HG02588 (cell line): Measurements from ENCODE around the gene AMPD1.

Experiments used
- ATAC-seq: cut with Tn5 transposase; IDR thresholded peaks from one replicate; pipeline ENCODE4 v1.9.1; 2021; ENCODE audit warnings: mild to moderate bottlenecking, moderate library complexity; ENCODE audit not compliant: unreplicated experiment

Gene AMPD1

GRCh38 chr1:114695430-114696058 is at the start of gene AMPD1:
Gene AMPD1, minus strand, starts transcription at chr1:114695546. Its CDS starts 75 bp downstream, at chr1:114695471.
- ATAC-seq = no peak

GRCh38 chr1:114741963-114742746 is 46.8 kb upstream of the AMPD1 start:
- no peak for ATAC-seq

GRCh38 chr1:114740331-114740730 is 45.0 kb upstream of the AMPD1 start:
- no peak for ATAC-seq

- ATAC-seq = no peak
Measured at GRCh38 chr1:114737314-114737849, 42.0 kb upstream of the AMPD1 start.

- no peak for ATAC-seq
Measured at GRCh38 chr1:114735479-114735878, 40.1 kb upstream of the AMPD1 start.

- ATAC-seq = no peak
Measured at GRCh38 chr1:114729782-114730181, 34.4 kb upstream of the AMPD1 start.

GRCh38 chr1:114728553-114728952 is 33.2 kb upstream of the AMPD1 start:
- no peak for ATAC-seq

- ATAC-seq = no peak
Measured at GRCh38 chr1:114725230-114725629, 29.9 kb upstream of the AMPD1 start.

GRCh38 chr1:114723915-114724314 is 28.6 kb upstream of the AMPD1 start:
- ATAC-seq = no peak

GRCh38 chr1:114723457-114723856 is 28.1 kb upstream of the AMPD1 start:
- ATAC-seq = no peak

- ATAC-seq = no peak
Measured at GRCh38 chr1:114720492-114720891, 25.1 kb upstream of the AMPD1 start.

GRCh38 chr1:114719424-114719787 is 24.1 kb upstream of the AMPD1 start:
- no peak for ATAC-seq

- ATAC-seq = no peak
Measured at GRCh38 chr1:114718661-114719423, 23.5 kb upstream of the AMPD1 start.

- ATAC-seq = peak; percentile 94
Measured at GRCh38 chr1:114716304-114717170, 21.2 kb upstream of the AMPD1 start, which contains the start of gene NRAS. Gene NRAS, minus strand, starts transcription at chr1:114716771. Its CDS starts 611 bp downstream, at chr1:114716160.

- ATAC-seq = peak; percentile 13
Measured at GRCh38 chr1:114715952-114716303, 20.6 kb upstream of the AMPD1 start.

- no peak for ATAC-seq
Measured at GRCh38 chr1:114712977-114713376, 17.6 kb upstream of the AMPD1 start.

- ATAC-seq = no peak
Measured at GRCh38 chr1:114710360-114710759, 15.0 kb upstream of the AMPD1 start.

- no peak for ATAC-seq
Measured at GRCh38 chr1:114707604-114708003, 12.3 kb upstream of the AMPD1 start.

GRCh38 chr1:114703242-114703641 is 7.9 kb upstream of the AMPD1 start:
- peak; percentile 51 for ATAC-seq

GRCh38 chr1:114702737-114703136 is 7.4 kb upstream of the AMPD1 start:
- ATAC-seq = no peak

GRCh38 chr1:114701931-114702330 is 6.6 kb upstream of the AMPD1 start:
- ATAC-seq = no peak
